Keratinocyte (primary cell): Measurements from ENCODE around the gene CAND2. TPM values are rescaled to one million over a fixed set of nuclear protein-coding genes. Genes with fewer than 3 reads are reported as not detected.

Experiments used
- DNase-seq: peaks from one replicate; pipeline ENCODE4 v3.0.0-alpha.2; 2011; ENCODE audit warnings: low read depth, missing footprints, low spot score
- FAIRE-seq: peaks from 2 replicates; lab custom pipeline; 2011; peaks lifted over from hg19 to GRCh38; lab: Jason Lieb, UNC
- H2AFZ ChIP-seq: 2 replicates; pipeline ENCODE4 v1.6.0; 2012; ENCODE audit warnings: low read length, control low read depth, inconsistent platforms; ENCODE audit not compliant: control insufficient read depth
- H3K27ac ChIP-seq: 2 replicates; pipeline ENCODE4 v1.5.1; 2011; ENCODE audit warnings: low read length; ENCODE audit not compliant: control insufficient read depth, insufficient read depth
- H3K27me3 ChIP-seq: 3 replicates; pipeline ENCODE4 v1.6.0; 2011; ENCODE audit warnings: low read length; ENCODE audit not compliant: control insufficient read depth, insufficient read depth; ENCODE audit errors: extremely low read depth
- H3K36me3 ChIP-seq, 2 experiments: 2 replicates in 1 of 2; 3 replicates in 1 of 2; pipeline ENCODE4 v1.5.1; 2011; ENCODE audit warnings: low read length in 2 of 2, mild to moderate bottlenecking in 1 of 2; ENCODE audit not compliant: control insufficient read depth in 2 of 2, insufficient read depth in 2 of 2; ENCODE audit errors: extremely low read depth in 1 of 2
- H3K4me1 ChIP-seq: 3 replicates; pipeline ENCODE4 v1.5.1; 2011; ENCODE audit warnings: low read length; ENCODE audit not compliant: control insufficient read depth, insufficient read depth; ENCODE audit errors: extremely low read depth
- H3K4me2 ChIP-seq: 3 replicates; pipeline ENCODE4 v1.6.0; 2011; ENCODE audit warnings: low read depth, low read length; ENCODE audit not compliant: control insufficient read depth, insufficient read depth; ENCODE audit errors: extremely low read depth
- H3K4me3 ChIP-seq, 3 experiments: fragments of 200-600 bp in 1 of 3; sonication (generic) in 1 of 3; 2 replicates in 2 of 3; 3 replicates in 1 of 3; pipeline ENCODE4 v1.5.1; 2011 to 2016; ENCODE audit warnings: low read length in 3 of 3, mild to moderate bottlenecking in 3 of 3, control low read depth in 2 of 3, inconsistent platforms in 1 of 3, low read depth in 1 of 3, mixed read lengths in 1 of 3, mixed run types in 1 of 3, moderate library complexity in 1 of 3; ENCODE audit not compliant: control insufficient read depth in 2 of 3, insufficient read depth in 2 of 3; ENCODE audit errors: extremely low read depth in 1 of 3
- H3K79me2 ChIP-seq: 2 replicates; pipeline ENCODE4 v1.6.0; 2012; ENCODE audit warnings: low read length; ENCODE audit not compliant: control insufficient read depth, insufficient read depth
- H3K9ac ChIP-seq: 3 replicates; pipeline ENCODE4 v1.6.0; 2011; ENCODE audit warnings: low read length; ENCODE audit not compliant: control insufficient read depth, insufficient read depth; ENCODE audit errors: extremely low read depth
- H3K9me1 ChIP-seq: 3 replicates; pipeline ENCODE4 v1.6.0; 2011; ENCODE audit warnings: low read length; ENCODE audit not compliant: control insufficient read depth, insufficient read depth; ENCODE audit errors: extremely low read depth
- H3K9me3 ChIP-seq: 2 replicates; pipeline ENCODE4 v1.5.1; 2012; ENCODE audit warnings: low read depth, low read length; ENCODE audit not compliant: control insufficient read depth
- H4K20me1 ChIP-seq: 3 replicates; pipeline ENCODE4 v1.6.0; 2011; ENCODE audit warnings: low read length; ENCODE audit not compliant: control insufficient read depth, insufficient read depth; ENCODE audit errors: extremely low read depth
- CTCF ChIP-seq, 3 experiments: IDR thresholded peaks in 1 of 3; conservative IDR thresholded peaks in 1 of 3; optimal IDR thresholded peaks in 1 of 3; 2 replicates in 2 of 3; 3 replicates in 1 of 3; pipeline versions ENCODE3 to v1.5.1; 2011; ENCODE audit warnings: low read length in 3 of 3, mild to moderate bottlenecking in 3 of 3, moderate library complexity in 2 of 3, control low read depth in 1 of 3, inconsistent platforms in 1 of 3; ENCODE audit not compliant: insufficient read depth in 2 of 3; ENCODE audit errors: extremely low read depth in 1 of 3
- EZH2 ChIP-seq: IDR thresholded peaks from one replicate; pipeline ENCODE4 v1.6.1; 2012; ENCODE audit warnings: inconsistent platforms, mild to moderate bottlenecking, low read length, moderate library complexity
- dilution Hi-C: fragments of 300-500 bp; cut with MboI; formaldehyde crosslinking; loops from one replicate; pipeline ENCODE4 v1.7.0; 2020; ENCODE audit warnings: low sequenced_read_pairs; ENCODE audit not compliant: extremely low pct_ligation_motif_present
- polyA plus RNA-seq, 5 experiments: library from polyadenylated mRNA; depleted of rRNA in 3 of 5; stranded (reverse) in 3 of 5; stranded (forward) in 1 of 5; unstranded in 1 of 5; fragments of >200 nt; gene quantifications; 1 replicate in 1 of 5; 2 replicates in 3 of 5; 3 replicates in 1 of 5; pipeline versions ENCODE4 v1.2.1 to v1.2.3, GENCODE V29; 2011 to 2012; ENCODE audit warnings: missing spikeins in 2 of 5, low read depth in 1 of 5, low replicate concordance in 1 of 5

CAND2 gene
- polyA plus RNA-seq, 1 donor (not counting 4 experiments of a cell fraction or from before 2014, with no cell fraction given) = 0.05 TPM

DNA sequence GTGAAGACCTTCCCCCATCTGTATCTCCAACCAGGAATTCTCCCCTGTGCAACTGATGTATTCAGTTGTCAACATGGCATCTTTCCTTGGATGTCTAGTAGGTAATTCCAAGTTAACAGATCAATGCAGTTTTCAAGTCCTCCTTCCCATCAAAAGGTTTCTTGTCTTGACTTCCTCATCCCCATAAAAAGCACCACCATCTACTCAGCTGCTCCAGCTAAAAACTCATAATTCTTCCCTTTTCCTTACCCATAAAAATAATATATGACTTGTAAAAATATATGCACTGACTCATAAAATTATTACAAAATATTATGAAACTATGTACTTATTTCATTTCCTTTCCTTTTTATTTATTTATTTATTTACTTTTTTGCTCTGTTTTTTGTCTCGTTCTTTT lies 5.0 kb upstream of the CAND2 start:
- no peaks in the 10 kb centered on the region for H3K79me2 ChIP-seq
- no peak for DNase-seq

DNA sequence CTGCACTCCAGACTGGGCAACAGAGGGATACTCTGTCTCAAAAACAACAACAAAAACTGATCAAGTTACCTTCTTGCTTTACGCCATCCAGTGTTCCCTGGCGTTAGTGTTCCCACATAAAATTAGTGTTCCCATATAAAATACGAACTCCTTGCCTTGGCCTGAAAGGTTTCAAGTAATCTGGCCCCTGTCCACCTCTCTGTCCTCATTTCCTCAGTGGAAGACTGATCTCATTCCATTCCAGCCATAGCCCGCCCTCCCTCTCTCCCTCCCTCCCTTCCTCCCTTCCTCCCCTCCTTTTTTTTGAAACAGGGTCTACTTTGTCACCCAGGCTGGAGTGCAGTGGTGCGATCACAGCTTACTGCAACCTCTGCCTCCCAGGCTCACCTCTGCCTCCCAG lies 2.8 kb upstream of the CAND2 start:
- H3K27me3 ChIP-seq = peaks cover 14% of the 10 kb centered on the region
- H3K36me3 ChIP-seq = no peaks in the 10 kb centered on the region
- DNase-seq (no peak), FAIRE-seq (no peak)
- H3K79me2 ChIP-seq = no peaks in the 10 kb centered on the region
- dilution Hi-C loops = no loop called here
- H3K4me2 ChIP-seq = no peak overlapping the region
- H3K4me1 ChIP-seq = no peaks in the 10 kb centered on the region
- no peak overlapping the region for H2AFZ ChIP-seq
- H3K9ac ChIP-seq = no peak overlapping the region
- no peak overlapping the region for H3K4me3 ChIP-seq
- no peak overlapping the region for H3K27ac ChIP-seq
- H4K20me1 ChIP-seq = no peaks in the 10 kb centered on the region
- no peak for TF ChIP-seq CTCF (optimal IDR thresholded peaks at IDR 0.05 in 1 of 3, IDR thresholded peaks at IDR 0.05 in 1 of 3, conservative IDR thresholded peaks at IDR 0.05 in 1 of 3; ENCODE audit: extremely low read depth in 1 of 3, insufficient read depth in 2 of 3, low read length in 3 of 3)
- TF ChIP-seq EZH2 = no peak
- H3K9me1 ChIP-seq = no peaks in the 10 kb centered on the region
- H3K9me3 ChIP-seq = no peaks in the 10 kb centered on the region

More for the DNA sequence above, 5.0 kb upstream of the CAND2 start:
- TF ChIP-seq EZH2 = no peak
- no peak for TF ChIP-seq CTCF (optimal IDR thresholded peaks at IDR 0.05 in 1 of 3, IDR thresholded peaks at IDR 0.05 in 1 of 3, conservative IDR thresholded peaks at IDR 0.05 in 1 of 3; ENCODE audit: extremely low read depth in 1 of 3, insufficient read depth in 2 of 3, low read length in 3 of 3)
- Histone ChIP-seq H3K9me3 (no peaks in the 10 kb centered on the region), H3K27ac (no peak overlapping the region), H4K20me1 (no peaks in the 10 kb centered on the region), H3K4me2 (no peak overlapping the region), H3K4me1 (no peaks in the 10 kb centered on the region), H3K4me3 (no peak overlapping the region), H3K36me3 (no peaks in the 10 kb centered on the region), H3K9ac (no peak overlapping the region), H2AFZ (no peak overlapping the region), H3K9me1 (no peaks in the 10 kb centered on the region), H3K27me3 (peaks cover 5% of the 10 kb centered on the region)
- FAIRE-seq = no peak
- dilution Hi-C loops = no loop called here
